Measurements from ENCODE around the gene MPRIP. TPM values are rescaled to one million over a fixed set of nuclear protein-coding genes. Genes with fewer than 3 reads are reported as not detected.
A peak's percentile ranks its signal among the peaks of the same experiment; 100 is the strongest.

The MPRIP gene
- total and polyA plus RNA-seq, 3 experiments from 2014 or later = 40.3 to 184 (median 174) TPM

GRCh38 chr17:17139972-17140589 lies 97.8 kb downstream of the MPRIP start:
- H3K27me3 Mint-ChIP-seq = no peaks in the 10 kb centered on the region
- H3K27ac Mint-ChIP-seq = peak overlapping the region in 4 of 8 donors; percentile 46 to 75 (median 58)
- POLR2A ChIA-PET = no interaction called here

GRCh38 chr17:17140590-17140980 lies 98.3 kb downstream of the MPRIP start:
- Mint-ChIP-seq H3K9me3 (no peaks in the 10 kb centered on the region), H3K36me3 (peaks cover 4 to 91% (median 15%) of the 10 kb centered on the region in 3 donors), H3K4me3 (peak overlapping the region in 1 of 7 donors; percentile 12), H3K27me3 (no peaks in the 10 kb centered on the region), H3K27ac (peak overlapping the region in 4 of 8 donors; percentile 38 to 73 (median 54)), H3K4me1 (peaks cover 6 to 13% (median 7%) of the 10 kb centered on the region in 3 donors)
- ChIA-PET POLR2A (no interaction called here), CTCF (no interaction called here)
- no peak for DNase-seq
- H3K27ac ChIP-seq (ENCODE audit: low read depth, low read length) = no peak overlapping the region
- no peak overlapping the region for H3K4me3 ChIP-seq (ENCODE audit: low read length)
- H3K4me1 ChIP-seq (ENCODE audit: insufficient read depth, low read length) = no peaks in the 10 kb centered on the region
- H3K36me3 ChIP-seq (ENCODE audit: insufficient read depth, low read length) = peaks cover 15% of the 10 kb centered on the region
- no peaks in the 10 kb centered on the region for H3K9me3 ChIP-seq (ENCODE audit: low read length)
- no peaks in the 10 kb centered on the region for H3K27me3 ChIP-seq (ENCODE audit: insufficient read depth, low read length, poor library complexity, severe bottlenecking)

More at GRCh38 chr17:17139972-17140589, 97.8 kb downstream of the MPRIP start:
- peaks cover 6 to 14% (median 7%) of the 10 kb centered on the region in 3 donors for H3K4me1 Mint-ChIP-seq
- no peak overlapping the region for H3K4me3 Mint-ChIP-seq
- Histone ChIP-seq H3K4me3 (ENCODE audit: low read length) (no peak overlapping the region), H3K27ac (ENCODE audit: low read depth, low read length) (no peak overlapping the region), H3K27me3 (ENCODE audit: insufficient read depth, low read length, poor library complexity, severe bottlenecking) (no peaks in the 10 kb centered on the region), H3K36me3 (ENCODE audit: insufficient read depth, low read length) (peaks cover 15% of the 10 kb centered on the region), H3K9me3 (ENCODE audit: low read length) (no peaks in the 10 kb centered on the region), H3K4me1 (ENCODE audit: insufficient read depth, low read length) (no peaks in the 10 kb centered on the region)
- CTCF ChIA-PET = no interaction called here
- H3K36me3 Mint-ChIP-seq = peaks cover 4 to 91% (median 15%) of the 10 kb centered on the region in 3 donors
- H3K9me3 Mint-ChIP-seq = no peaks in the 10 kb centered on the region
- no peak for DNase-seq

GRCh38 chr17:17141279-17141678 lies 99.0 kb downstream of the MPRIP start:
- no peaks in the 10 kb centered on the region for H3K27me3 ChIP-seq (ENCODE audit: insufficient read depth, low read length, poor library complexity, severe bottlenecking)
- no peak overlapping the region for H3K27ac ChIP-seq (ENCODE audit: low read depth, low read length)
- no peaks in the 10 kb centered on the region for H3K4me1 ChIP-seq (ENCODE audit: insufficient read depth, low read length)
- peaks cover 17% of the 10 kb centered on the region for H3K36me3 ChIP-seq (ENCODE audit: insufficient read depth, low read length)
- peaks cover 4 to 91% (median 11%) of the 10 kb centered on the region in 3 donors for H3K36me3 Mint-ChIP-seq
- H3K9me3 ChIP-seq (ENCODE audit: low read length) = no peaks in the 10 kb centered on the region
- ChIA-PET POLR2A (no interaction called here), CTCF (interaction anchor here (1.0 to 2.0 kb wide), 4 partner anchors 8 to 171 kb away, joined by 3 to 10 read pairs (median 3); no protein-coding TSS in a partner anchor)
- H3K27me3 Mint-ChIP-seq = no peaks in the 10 kb centered on the region
- peaks cover 6 to 14% (median 8%) of the 10 kb centered on the region in 3 donors for H3K4me1 Mint-ChIP-seq
- H3K4me3 Mint-ChIP-seq = peak overlapping the region in 1 of 7 donors; percentile 57
- no peaks in the 10 kb centered on the region for H3K9me3 Mint-ChIP-seq
- peak overlapping the region in 5 of 8 donors; percentile 13 to 93 (median 77) for H3K27ac Mint-ChIP-seq
- DNase-seq = no peak
- H3K4me3 ChIP-seq (ENCODE audit: low read length) = no peak overlapping the region

GRCh38 chr17:17141860-17142552 lies 99.7 kb downstream of the MPRIP start:
- Mint-ChIP-seq H3K4me1 (peaks cover 10 to 16% (median 14%) of the 10 kb centered on the region in 3 donors), H3K27ac (peak overlapping the region in 7 of 8 donors; percentile 13 to 83 (median 74)), H3K36me3 (peaks cover 4 to 91% (median 13%) of the 10 kb centered on the region in 3 donors), H3K9me3 (no peaks in the 10 kb centered on the region), H3K4me3 (peak overlapping the region in 2 of 7 donors; percentile 64 to 74), H3K27me3 (no peaks in the 10 kb centered on the region)
- peak in 4 of 5 donors; percentile 25 to 57 (median 35) for DNase-seq
- Histone ChIP-seq H3K36me3 (ENCODE audit: insufficient read depth, low read length) (peaks cover 16% of the 10 kb centered on the region), H3K27me3 (ENCODE audit: insufficient read depth, low read length, poor library complexity, severe bottlenecking) (no peaks in the 10 kb centered on the region), H3K27ac (ENCODE audit: low read depth, low read length) (no peak overlapping the region), H3K9me3 (ENCODE audit: low read length) (no peaks in the 10 kb centered on the region), H3K4me3 (ENCODE audit: low read length) (no peak overlapping the region), H3K4me1 (ENCODE audit: insufficient read depth, low read length) (no peaks in the 10 kb centered on the region)
- POLR2A ChIA-PET = no interaction called here
- CTCF ChIA-PET = interaction anchor here (0.6 to 2.0 kb wide), 9 partner anchors 9 to 250 kb away, joined by 3 to 10 read pairs (median 3); no protein-coding TSS in a partner anchor

- Histone ChIP-seq H3K36me3 (ENCODE audit: insufficient read depth, low read length) (peaks cover 19% of the 10 kb centered on the region), H3K27ac (ENCODE audit: low read depth, low read length) (no peak overlapping the region), H3K9me3 (ENCODE audit: low read length) (no peaks in the 10 kb centered on the region), H3K4me3 (ENCODE audit: low read length) (no peak overlapping the region), H3K27me3 (ENCODE audit: insufficient read depth, low read length, poor library complexity, severe bottlenecking) (no peaks in the 10 kb centered on the region), H3K4me1 (ENCODE audit: insufficient read depth, low read length) (no peaks in the 10 kb centered on the region)
- Mint-ChIP-seq H3K36me3 (peaks cover 4 to 91% (median 13%) of the 10 kb centered on the region in 3 donors), H3K27ac (peak overlapping the region in 2 of 8 donors; percentile 6 to 89), H3K9me3 (no peaks in the 10 kb centered on the region), H3K27me3 (no peaks in the 10 kb centered on the region), H3K4me3 (no peak overlapping the region), H3K4me1 (peaks cover 10 to 16% (median 14%) of the 10 kb centered on the region in 3 donors)
- no peak for DNase-seq
- ChIA-PET POLR2A (no interaction called here), CTCF (interaction anchor here (0.6 to 2.0 kb wide), 9 partner anchors 10 to 249 kb away, joined by 3 to 10 read pairs (median 3); no protein-coding TSS in a partner anchor)
Observed at GRCh38 chr17:17142556-17142955, 100.3 kb downstream of the MPRIP start.

- no peaks in the 10 kb centered on the region for H3K27me3 ChIP-seq (ENCODE audit: insufficient read depth, low read length, poor library complexity, severe bottlenecking)
- POLR2A ChIA-PET = interaction anchor here (0.5 kb wide), 1 partner anchor 134 kb away, joined by 7 read pairs; no protein-coding TSS in a partner anchor
Observed at GRCh38 chr17:17143501-17143900, 101.2 kb downstream of the MPRIP start.

GRCh38 chr17:17144061-17144460 lies 101.8 kb downstream of the MPRIP start:
- no peaks in the 10 kb centered on the region for H3K9me3 Mint-ChIP-seq
- no peaks in the 10 kb centered on the region for H3K27me3 Mint-ChIP-seq
- peaks cover 4 to 89% (median 18%) of the 10 kb centered on the region in 3 donors for H3K36me3 Mint-ChIP-seq
- no peaks in the 10 kb centered on the region for H3K9me3 ChIP-seq (ENCODE audit: low read length)
- no peak overlapping the region for H3K4me3 ChIP-seq (ENCODE audit: low read length)
- ChIA-PET CTCF (interaction anchor here (0.9 to 1.4 kb wide), 2 partner anchors 10 to 15 kb away, joined by 3 read pairs; no protein-coding TSS in a partner anchor), POLR2A (no interaction called here)
- peaks cover 10 to 16% (median 14%) of the 10 kb centered on the region in 3 donors for H3K4me1 Mint-ChIP-seq
- H3K27me3 ChIP-seq (ENCODE audit: insufficient read depth, low read length, poor library complexity, severe bottlenecking) = no peaks in the 10 kb centered on the region
- H3K4me1 ChIP-seq (ENCODE audit: insufficient read depth, low read length) = no peaks in the 10 kb centered on the region
- no peak overlapping the region for H3K27ac ChIP-seq (ENCODE audit: low read depth, low read length)
- H3K36me3 ChIP-seq (ENCODE audit: insufficient read depth, low read length) = peaks cover 26% of the 10 kb centered on the region
- H3K27ac Mint-ChIP-seq = no peak overlapping the region
- no peak overlapping the region for H3K4me3 Mint-ChIP-seq
- no peak for DNase-seq

More at GRCh38 chr17:17143501-17143900, 101.2 kb downstream of the MPRIP start:
- H3K4me1 Mint-ChIP-seq = peaks cover 10 to 16% (median 14%) of the 10 kb centered on the region in 3 donors
- Histone ChIP-seq H3K36me3 (ENCODE audit: insufficient read depth, low read length) (peaks cover 26% of the 10 kb centered on the region), H3K9me3 (ENCODE audit: low read length) (no peaks in the 10 kb centered on the region), H3K27ac (ENCODE audit: low read depth, low read length) (no peak overlapping the region), H3K4me1 (ENCODE audit: insufficient read depth, low read length) (no peaks in the 10 kb centered on the region), H3K4me3 (ENCODE audit: low read length) (no peak overlapping the region)
- CTCF ChIA-PET = interaction anchor here (0.9 to 1.2 kb wide), 2 partner anchors 9 to 15 kb away, joined by 3 read pairs; no protein-coding TSS in a partner anchor
- peaks cover 4 to 89% (median 18%) of the 10 kb centered on the region in 3 donors for H3K36me3 Mint-ChIP-seq
- no peak for DNase-seq
- no peaks in the 10 kb centered on the region for H3K27me3 Mint-ChIP-seq
- peak overlapping the region in 1 of 8 donors; percentile 85 for H3K27ac Mint-ChIP-seq
- no peak overlapping the region for H3K4me3 Mint-ChIP-seq
- H3K9me3 Mint-ChIP-seq = no peaks in the 10 kb centered on the region

All from CD8-positive, alpha-beta memory T cell (primary cell).